H1 (cell line): Measurements from ENCODE around the gene KLF16. TPM values are rescaled to one million over a fixed set of nuclear protein-coding genes. Genes with fewer than 3 reads are reported as not detected.

ENCODE experiments used
- CBX8 ChIP-seq: fragments of 300-800, 300-1000 bp; sonication (generic); IDR thresholded peaks from 2 replicates; pipeline ENCODE4 v1.7.1; 2016; ENCODE audit warnings: low read depth, low read length, borderline replicate concordance
- CREB1 ChIP-seq: IDR thresholded peaks from 2 replicates; pipeline ENCODE4 v1.6.1; 2012; ENCODE audit warnings: inconsistent platforms
- EGR1 ChIP-seq: IDR thresholded peaks from 2 replicates; pipeline ENCODE4 v1.6.1; 2011; ENCODE audit warnings: low read depth, low read length, borderline replicate concordance
- KDM4A ChIP-seq: IDR thresholded peaks from one replicate; pipeline ENCODE4 v1.7.1; 2012; ENCODE audit warnings: low read depth, mild to moderate bottlenecking, moderate library complexity, low read length, inconsistent platforms; ENCODE audit not compliant: severe bottlenecking
- RNF2 ChIP-seq: fragments of 200-900, 300-1000 bp; sonication (generic); IDR thresholded peaks from 2 replicates; pipeline ENCODE4 v1.7.1; 2016; ENCODE audit warnings: borderline replicate concordance, low read depth, mild to moderate bottlenecking, antibody characterized with exemption, low read length; ENCODE audit not compliant: poor library complexity, severe bottlenecking; ENCODE audit errors: missing control alignments
- SRF ChIP-seq: IDR thresholded peaks from 2 replicates; pipeline ENCODE4 v1.6.1; 2011; ENCODE audit warnings: mild to moderate bottlenecking, low read depth, low read length, moderate library complexity
- polyA plus RNA-seq, 7 experiments: library from polyadenylated mRNA; depleted of rRNA in 3 of 7; stranded (reverse) in 5 of 7; unstranded in 2 of 7; fragments of >200 nt in 5 of 7; fragments of 200-250 nt in 2 of 7; gene quantifications; 1 replicate in 5 of 7; 2 replicates in 1 of 7; 4 replicates in 1 of 7; pipeline versions ENCODE4 v1.2.1 to v1.2.3, GENCODE V29; 2011 to 2013; ENCODE audit warnings: missing spikeins in 2 of 7, mixed read lengths in 2 of 7
- total RNA-seq: library from RNA; stranded (reverse); fragmentation: NEBNext Ultra II Directional; extraction: Animal tissue kit (Norgen Biotek cat#: 25700); gene quantifications from 2 replicates; pipeline ENCODE4 v1.2.1, GENCODE V29; 2021
- TF ChIP-seq, protein P1 (sequence below), 3 experiments: IDR thresholded peaks; 1 replicate in 2 of 3; 2 replicates in 1 of 3; pipeline versions ENCODE4 v1.5.1 to v1.6.1; 2011; ENCODE audit warnings: low read length in 3 of 3, mild to moderate bottlenecking in 3 of 3, inconsistent platforms in 2 of 3, low read depth in 1 of 3, moderate library complexity in 1 of 3; ENCODE audit not compliant: insufficient read depth in 1 of 3; ENCODE audit errors: control extremely low read depth in 1 of 3
- TF ChIP-seq, protein P2 (sequence below): fragments of 300-600 bp; sonication (generic); IDR thresholded peaks from 2 replicates; pipeline ENCODE4 v1.7.1; 2012; ENCODE audit warnings: low read length, moderate library complexity, mild to moderate bottlenecking, inconsistent platforms; ENCODE audit not compliant: insufficient replicate concordance

The KLF16 gene
- total and polyA plus RNA-seq, 2 of the 8 experiments (the other 6 are each of a cell fraction or from before 2014, with no cell fraction given): 14.3 to 45.9 TPM

- TF ChIP-seq, protein P1, sequence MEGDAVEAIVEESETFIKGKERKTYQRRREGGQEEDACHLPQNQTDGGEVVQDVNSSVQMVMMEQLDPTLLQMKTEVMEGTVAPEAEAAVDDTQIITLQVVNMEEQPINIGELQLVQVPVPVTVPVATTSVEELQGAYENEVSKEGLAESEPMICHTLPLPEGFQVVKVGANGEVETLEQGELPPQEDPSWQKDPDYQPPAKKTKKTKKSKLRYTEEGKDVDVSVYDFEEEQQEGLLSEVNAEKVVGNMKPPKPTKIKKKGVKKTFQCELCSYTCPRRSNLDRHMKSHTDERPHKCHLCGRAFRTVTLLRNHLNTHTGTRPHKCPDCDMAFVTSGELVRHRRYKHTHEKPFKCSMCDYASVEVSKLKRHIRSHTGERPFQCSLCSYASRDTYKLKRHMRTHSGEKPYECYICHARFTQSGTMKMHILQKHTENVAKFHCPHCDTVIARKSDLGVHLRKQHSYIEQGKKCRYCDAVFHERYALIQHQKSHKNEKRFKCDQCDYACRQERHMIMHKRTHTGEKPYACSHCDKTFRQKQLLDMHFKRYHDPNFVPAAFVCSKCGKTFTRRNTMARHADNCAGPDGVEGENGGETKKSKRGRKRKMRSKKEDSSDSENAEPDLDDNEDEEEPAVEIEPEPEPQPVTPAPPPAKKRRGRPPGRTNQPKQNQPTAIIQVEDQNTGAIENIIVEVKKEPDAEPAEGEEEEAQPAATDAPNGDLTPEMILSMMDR (IDR thresholded peaks at IDR 0.05; ENCODE audit: control extremely low read depth in 1 of 3, insufficient read depth in 1 of 3, low read depth in 1 of 3, low read length in 3 of 3): no peak
- TF ChIP-seq, protein P2, sequence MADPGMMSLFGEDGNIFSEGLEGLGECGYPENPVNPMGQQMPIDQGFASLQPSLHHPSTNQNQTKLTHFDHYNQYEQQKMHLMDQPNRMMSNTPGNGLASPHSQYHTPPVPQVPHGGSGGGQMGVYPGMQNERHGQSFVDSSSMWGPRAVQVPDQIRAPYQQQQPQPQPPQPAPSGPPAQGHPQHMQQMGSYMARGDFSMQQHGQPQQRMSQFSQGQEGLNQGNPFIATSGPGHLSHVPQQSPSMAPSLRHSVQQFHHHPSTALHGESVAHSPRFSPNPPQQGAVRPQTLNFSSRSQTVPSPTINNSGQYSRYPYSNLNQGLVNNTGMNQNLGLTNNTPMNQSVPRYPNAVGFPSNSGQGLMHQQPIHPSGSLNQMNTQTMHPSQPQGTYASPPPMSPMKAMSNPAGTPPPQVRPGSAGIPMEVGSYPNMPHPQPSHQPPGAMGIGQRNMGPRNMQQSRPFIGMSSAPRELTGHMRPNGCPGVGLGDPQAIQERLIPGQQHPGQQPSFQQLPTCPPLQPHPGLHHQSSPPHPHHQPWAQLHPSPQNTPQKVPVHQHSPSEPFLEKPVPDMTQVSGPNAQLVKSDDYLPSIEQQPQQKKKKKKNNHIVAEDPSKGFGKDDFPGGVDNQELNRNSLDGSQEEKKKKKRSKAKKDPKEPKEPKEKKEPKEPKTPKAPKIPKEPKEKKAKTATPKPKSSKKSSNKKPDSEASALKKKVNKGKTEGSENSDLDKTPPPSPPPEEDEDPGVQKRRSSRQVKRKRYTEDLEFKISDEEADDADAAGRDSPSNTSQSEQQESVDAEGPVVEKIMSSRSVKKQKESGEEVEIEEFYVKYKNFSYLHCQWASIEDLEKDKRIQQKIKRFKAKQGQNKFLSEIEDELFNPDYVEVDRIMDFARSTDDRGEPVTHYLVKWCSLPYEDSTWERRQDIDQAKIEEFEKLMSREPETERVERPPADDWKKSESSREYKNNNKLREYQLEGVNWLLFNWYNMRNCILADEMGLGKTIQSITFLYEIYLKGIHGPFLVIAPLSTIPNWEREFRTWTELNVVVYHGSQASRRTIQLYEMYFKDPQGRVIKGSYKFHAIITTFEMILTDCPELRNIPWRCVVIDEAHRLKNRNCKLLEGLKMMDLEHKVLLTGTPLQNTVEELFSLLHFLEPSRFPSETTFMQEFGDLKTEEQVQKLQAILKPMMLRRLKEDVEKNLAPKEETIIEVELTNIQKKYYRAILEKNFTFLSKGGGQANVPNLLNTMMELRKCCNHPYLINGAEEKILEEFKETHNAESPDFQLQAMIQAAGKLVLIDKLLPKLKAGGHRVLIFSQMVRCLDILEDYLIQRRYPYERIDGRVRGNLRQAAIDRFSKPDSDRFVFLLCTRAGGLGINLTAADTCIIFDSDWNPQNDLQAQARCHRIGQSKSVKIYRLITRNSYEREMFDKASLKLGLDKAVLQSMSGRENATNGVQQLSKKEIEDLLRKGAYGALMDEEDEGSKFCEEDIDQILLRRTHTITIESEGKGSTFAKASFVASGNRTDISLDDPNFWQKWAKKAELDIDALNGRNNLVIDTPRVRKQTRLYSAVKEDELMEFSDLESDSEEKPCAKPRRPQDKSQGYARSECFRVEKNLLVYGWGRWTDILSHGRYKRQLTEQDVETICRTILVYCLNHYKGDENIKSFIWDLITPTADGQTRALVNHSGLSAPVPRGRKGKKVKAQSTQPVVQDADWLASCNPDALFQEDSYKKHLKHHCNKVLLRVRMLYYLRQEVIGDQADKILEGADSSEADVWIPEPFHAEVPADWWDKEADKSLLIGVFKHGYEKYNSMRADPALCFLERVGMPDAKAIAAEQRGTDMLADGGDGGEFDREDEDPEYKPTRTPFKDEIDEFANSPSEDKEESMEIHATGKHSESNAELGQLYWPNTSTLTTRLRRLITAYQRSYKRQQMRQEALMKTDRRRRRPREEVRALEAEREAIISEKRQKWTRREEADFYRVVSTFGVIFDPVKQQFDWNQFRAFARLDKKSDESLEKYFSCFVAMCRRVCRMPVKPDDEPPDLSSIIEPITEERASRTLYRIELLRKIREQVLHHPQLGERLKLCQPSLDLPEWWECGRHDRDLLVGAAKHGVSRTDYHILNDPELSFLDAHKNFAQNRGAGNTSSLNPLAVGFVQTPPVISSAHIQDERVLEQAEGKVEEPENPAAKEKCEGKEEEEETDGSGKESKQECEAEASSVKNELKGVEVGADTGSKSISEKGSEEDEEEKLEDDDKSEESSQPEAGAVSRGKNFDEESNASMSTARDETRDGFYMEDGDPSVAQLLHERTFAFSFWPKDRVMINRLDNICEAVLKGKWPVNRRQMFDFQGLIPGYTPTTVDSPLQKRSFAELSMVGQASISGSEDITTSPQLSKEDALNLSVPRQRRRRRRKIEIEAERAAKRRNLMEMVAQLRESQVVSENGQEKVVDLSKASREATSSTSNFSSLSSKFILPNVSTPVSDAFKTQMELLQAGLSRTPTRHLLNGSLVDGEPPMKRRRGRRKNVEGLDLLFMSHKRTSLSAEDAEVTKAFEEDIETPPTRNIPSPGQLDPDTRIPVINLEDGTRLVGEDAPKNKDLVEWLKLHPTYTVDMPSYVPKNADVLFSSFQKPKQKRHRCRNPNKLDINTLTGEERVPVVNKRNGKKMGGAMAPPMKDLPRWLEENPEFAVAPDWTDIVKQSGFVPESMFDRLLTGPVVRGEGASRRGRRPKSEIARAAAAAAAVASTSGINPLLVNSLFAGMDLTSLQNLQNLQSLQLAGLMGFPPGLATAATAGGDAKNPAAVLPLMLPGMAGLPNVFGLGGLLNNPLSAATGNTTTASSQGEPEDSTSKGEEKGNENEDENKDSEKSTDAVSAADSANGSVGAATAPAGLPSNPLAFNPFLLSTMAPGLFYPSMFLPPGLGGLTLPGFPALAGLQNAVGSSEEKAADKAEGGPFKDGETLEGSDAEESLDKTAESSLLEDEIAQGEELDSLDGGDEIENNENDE: no peak
- TF ChIP-seq CREB1 (no peak), RNF2 (no peak), CBX8 (no peak), KDM4A (no peak), EGR1 (no peak), SRF (no peak)
Measured at GRCh38 chr19:1871140-1871597, 7.8 kb upstream of the KLF16 start (continued).
